Smooth muscle cell (in vitro differentiated cells): ENCODE measurements around the gene RPUSD2. TPM values are rescaled to one million over a fixed set of nuclear protein-coding genes. Genes with fewer than 3 reads are reported as not detected.
"Not testable (repeated sequence)": the region's sequence is repeated elsewhere in the genome, so short reads cannot be mapped to it uniquely, and the experiment has no call there.

Experiments
- DNase-seq: peaks from one replicate; lab custom pipeline; 2025; ENCODE audit not compliant: unreplicated experiment; lab: John Stamatoyannopoulos, UW
- H2AFZ ChIP-seq: fragments of 200-600 bp; sonication (generic); 2 replicates; pipeline ENCODE4 v1.6.0; 2016; ENCODE audit warnings: antibody characterized with exemption, low read depth, mild to moderate bottlenecking
- H3F3A ChIP-seq: fragments of 200-600 bp; sonication (generic); 2 replicates; pipeline ENCODE4 v1.6.0; 2017; ENCODE audit warnings: antibody characterized with exemption, low read depth
- H3K27ac ChIP-seq: fragments of 200-600 bp; sonication (generic); 2 replicates; pipeline ENCODE4 v1.5.1; 2016; ENCODE audit warnings: low read depth, mild to moderate bottlenecking
- H3K27me3 ChIP-seq: fragments of 200-600 bp; sonication (generic); 2 replicates; pipeline ENCODE4 v1.6.1; 2016; ENCODE audit warnings: low read depth, mild to moderate bottlenecking
- H3K36me3 ChIP-seq: fragments of 200-600 bp; sonication (generic); 2 replicates; pipeline ENCODE4 v1.5.1; 2016; ENCODE audit warnings: low read depth
- H3K4me1 ChIP-seq: fragments of 200-600 bp; sonication (generic); 2 replicates; pipeline ENCODE4 v1.5.1; 2016; ENCODE audit warnings: low read depth
- H3K4me2 ChIP-seq: fragments of 200-600 bp; sonication (generic); 2 replicates; pipeline ENCODE4 v1.6.0; 2016; ENCODE audit warnings: mild to moderate bottlenecking
- H3K4me3 ChIP-seq: fragments of 200-600 bp; sonication (generic); 2 replicates; pipeline ENCODE4 v1.5.1; 2016; ENCODE audit warnings: mild to moderate bottlenecking
- H3K79me2 ChIP-seq: fragments of 200-600 bp; sonication (generic); 2 replicates; pipeline ENCODE4 v1.6.0; 2016; ENCODE audit warnings: low read depth, mild to moderate bottlenecking
- H3K9ac ChIP-seq: fragments of 200-600 bp; sonication (generic); 2 replicates; pipeline ENCODE4 v1.6.0; 2016; ENCODE audit warnings: low read depth
- H3K9me3 ChIP-seq: fragments of 200-600 bp; sonication (generic); replicated peaks from 2 replicates; pipeline ENCODE4 v1.5.1; 2016; ENCODE audit warnings: low read depth
- H4K20me1 ChIP-seq: fragments of 200-600 bp; sonication (generic); 2 replicates; pipeline ENCODE4 v1.6.0; 2016; ENCODE audit warnings: low read depth
- CTCF ChIP-seq: fragments of 200-600 bp; sonication (generic); IDR thresholded peaks from 2 replicates; pipeline ENCODE4 v1.5.1; 2017; ENCODE audit warnings: borderline replicate concordance, mild to moderate bottlenecking, antibody characterized with exemption; ENCODE audit not compliant: insufficient read depth, poor library complexity, severe bottlenecking
- WGBS: methylation state at CpG from one replicate; pipeline ENCODE4 v1.1.7; 2016; ENCODE audit warnings: low lambda C conversion rate; 5-methylcytosine and 5-hydroxymethylcytosine counted together
- polyA plus RNA-seq: library from polyadenylated mRNA; unstranded; fragments of >200 nt; fragmentation: Nextera tagmentation; extraction: Ambion mirVana; gene quantifications from 2 replicates; pipeline ENCODE4 v1.2.1, GENCODE V29; 2016
- total RNA-seq: library from RNA; depleted of rRNA; stranded (reverse); fragments of >200 nt; gene quantifications from 2 replicates; pipeline ENCODE4 v1.2.3, GENCODE V29; 2014

RPUSD2 gene
- total and polyA plus RNA-seq, 2 experiments from 2014 or later, result 6.8 to 17.6 TPM

- H3K27ac ChIP-seq, result no peak overlapping the region
- peaks cover 7% of the 10 kb centered on the region for H3K79me2 ChIP-seq
- no peaks in the 10 kb centered on the region for H3K27me3 ChIP-seq
- H4K20me1 ChIP-seq, result no peaks in the 10 kb centered on the region
- DNase-seq, result no peak
- no peak overlapping the region for H3K9ac ChIP-seq
- peaks cover 7% of the 10 kb centered on the region for H3K4me1 ChIP-seq
- H3F3A ChIP-seq, result no peaks in the 10 kb centered on the region
- no peak overlapping the region for H3K4me2 ChIP-seq
- H3K9me3 ChIP-seq, result no peaks in the 10 kb centered on the region
- H3K4me3 ChIP-seq, result no peak overlapping the region
- no peak for TF ChIP-seq CTCF
- H3K36me3 ChIP-seq, result no peaks in the 10 kb centered on the region
- H2AFZ ChIP-seq, result no peak overlapping the region
Measured at GRCh38 chr15:40575113-40575512, 6.0 kb downstream of the RPUSD2 start.

- not testable (repeated sequence) for H3K4me3 ChIP-seq, H3K4me1 ChIP-seq, H3K36me3 ChIP-seq, H3K27me3 ChIP-seq, H3K27ac ChIP-seq, H3K4me2 ChIP-seq, DNase-seq, H4K20me1 ChIP-seq, H3K79me2 ChIP-seq, H3F3A ChIP-seq, H3K9ac ChIP-seq, H2AFZ ChIP-seq, H3K9me3 ChIP-seq
- 98% methylated on average over 5 of the region's 5 CpGs for WGBS
Measured at GRCh38 chr15:40576914-40577313, 7.8 kb downstream of the RPUSD2 start.

GRCh38 chr15:40578892-40579291 lies 9.8 kb downstream of the RPUSD2 start:
- no peaks in the 10 kb centered on the region for H4K20me1 ChIP-seq
- DNase-seq, result no peak
- no peak overlapping the region for H2AFZ ChIP-seq
- no peaks in the 10 kb centered on the region for H3K27me3 ChIP-seq
- no peaks in the 10 kb centered on the region for H3F3A ChIP-seq
- H3K9me3 ChIP-seq, result no peaks in the 10 kb centered on the region
- TF ChIP-seq CTCF, result no peak
- no peaks in the 10 kb centered on the region for H3K79me2 ChIP-seq
- WGBS, result 68% methylated on average over 4 of the region's 4 CpGs
- no peak overlapping the region for H3K9ac ChIP-seq
- H3K4me1 ChIP-seq, result no peaks in the 10 kb centered on the region
- no peak overlapping the region for H3K4me3 ChIP-seq
- H3K27ac ChIP-seq, result no peak overlapping the region
- no peak overlapping the region for H3K4me2 ChIP-seq
- no peaks in the 10 kb centered on the region for H3K36me3 ChIP-seq

GRCh38 chr15:40581796-40582195 lies 12.7 kb downstream of the RPUSD2 start:
- DNase-seq, H3K9ac ChIP-seq, H3K27me3 ChIP-seq, H3K4me2 ChIP-seq, H3K9me3 ChIP-seq, H3K36me3 ChIP-seq, H3F3A ChIP-seq, H4K20me1 ChIP-seq, H3K79me2 ChIP-seq, H3K4me3 ChIP-seq, H3K27ac ChIP-seq, H3K4me1 ChIP-seq, H2AFZ ChIP-seq: not testable (repeated sequence)
- 69% methylated on average over 2 of the region's 2 CpGs for WGBS

GRCh38 chr15:40582726-40583246 lies 13.7 kb downstream of the RPUSD2 start:
- Histone ChIP-seq H3K4me2 (no peak overlapping the region), H3K36me3 (no peaks in the 10 kb centered on the region), H3F3A (no peaks in the 10 kb centered on the region), H3K4me1 (no peaks in the 10 kb centered on the region), H2AFZ (no peak overlapping the region), H3K27ac (no peak overlapping the region), H3K9ac (no peak overlapping the region), H4K20me1 (no peaks in the 10 kb centered on the region), H3K9me3 (no peaks in the 10 kb centered on the region), H3K4me3 (no peak overlapping the region), H3K27me3 (no peaks in the 10 kb centered on the region), H3K79me2 (no peaks in the 10 kb centered on the region)
- WGBS, result 91% methylated on average over 8 of the region's 8 CpGs
- no peak for DNase-seq
- no peak for TF ChIP-seq CTCF
